K562 (cell line): Measurements from ENCODE around the gene ILK. TPM values are rescaled to one million over a fixed set of nuclear protein-coding genes. Genes with fewer than 3 reads are reported as not detected.

Experiments used
- BCL6 ChIP-seq: fragments of 250-450 bp; sonication (Bioruptor Pico); IDR thresholded peaks from 2 replicates; pipeline ENCODE4 v1.4.0; 2020
- BRD4 ChIP-seq: fragments of 200-600 bp; sonication (generic); IDR thresholded peaks from 2 replicates; pipeline ENCODE4 v1.6.1; 2017; ENCODE audit warnings: inconsistent platforms
- C11orf30 ChIP-seq: fragments of 450-650 bp; IDR thresholded peaks from 2 replicates; pipeline ENCODE4 v1.6.1; 2016; ENCODE audit warnings: low read depth, mild to moderate bottlenecking
- FOXP1 ChIP-seq: sonication (generic); formaldehyde crosslinking; IDR thresholded peaks from 2 replicates; pipeline ENCODE4 v1.8.0; 2022; ENCODE audit warnings: mild to moderate bottlenecking, missing genetic modification reagents
- HMBOX1 ChIP-seq: sonication (generic); IDR thresholded peaks from 2 replicates; pipeline ENCODE4 v1.6.1; 2016
- KLF10 ChIP-seq: fragments of 250-450 bp; sonication (Bioruptor Pico); IDR thresholded peaks from 2 replicates; pipeline ENCODE4 v1.6.1; 2021; ENCODE audit warnings: matching md5 sums
- MLLT1 ChIP-seq, 2 experiments: fragments of 450-650 bp; IDR thresholded peaks; 2 replicates each; pipeline ENCODE4 v1.6.1; 2016
- NCOR1 ChIP-seq: fragments of 450-650 bp; IDR thresholded peaks from 2 replicates; pipeline ENCODE4 v1.6.1; 2016; ENCODE audit warnings: mild to moderate bottlenecking, moderate library complexity
- PHF20 ChIP-seq: fragments of 450-650 bp; IDR thresholded peaks from 2 replicates; pipeline ENCODE4 v1.6.1; 2018; ENCODE audit not compliant: partially characterized antibody
- POLR3G ChIP-seq: IDR thresholded peaks from 2 replicates; pipeline ENCODE4 v1.6.1; 2011; ENCODE audit not compliant: insufficient read length, insufficient replicate concordance; ENCODE audit errors: extremely low read depth
- RB1 ChIP-seq: fragments of 450-650 bp; IDR thresholded peaks from 2 replicates; pipeline ENCODE4 v1.6.1; 2017; ENCODE audit warnings: low read depth, mild to moderate bottlenecking
- RFX7 ChIP-seq: fragments of 250-450 bp; sonication (Bioruptor Pico); IDR thresholded peaks from 2 replicates; pipeline ENCODE4 v1.5.1; 2021; ENCODE audit warnings: mild to moderate bottlenecking
- TGIF2 ChIP-seq: sonication (generic); formaldehyde crosslinking; IDR thresholded peaks from 2 replicates; pipeline ENCODE4 v1.8.1; 2022; ENCODE audit warnings: mild to moderate bottlenecking, missing genetic modification reagents, moderate library complexity
- U2AF2 ChIP-seq: fragments of 200-400 bp; formaldehyde crosslinking; optimal IDR thresholded peaks from 2 replicates; pipeline ENCODE3; 2017; ENCODE audit warnings: low read depth, mild to moderate bottlenecking, low read length
- ZFPM2 ChIP-seq: fragments of 250-450 bp; sonication (Bioruptor Pico); IDR thresholded peaks from 2 replicates; pipeline ENCODE4 v1.5.1; 2022; ENCODE audit warnings: mild to moderate bottlenecking
- ZNF217 ChIP-seq: sonication (generic); formaldehyde crosslinking; IDR thresholded peaks from 2 replicates; pipeline ENCODE4 v1.8.0; 2022; ENCODE audit warnings: mild to moderate bottlenecking, missing genetic modification reagents
- ZNF311 ChIP-seq: fragments of 250-450 bp; sonication (Bioruptor Pico); IDR thresholded peaks from 2 replicates; pipeline ENCODE4 v1.4.0; 2020; ENCODE audit warnings: mild to moderate bottlenecking, moderate library complexity
- ZNF551 ChIP-seq: fragments of 250-450 bp; sonication (Bioruptor Pico); IDR thresholded peaks from 2 replicates; pipeline ENCODE4 v1.5.0; 2021; ENCODE audit warnings: mild to moderate bottlenecking, moderate library complexity
- polyA plus RNA-seq, 8 experiments: library from polyadenylated mRNA; depleted of rRNA in 4 of 8; stranded (reverse) in 5 of 8; unstranded in 3 of 8; fragments of >200 nt; fragmentation: Nextera tagmentation in 2 of 8; fragmentation: Illumina TruSeq in 1 of 8; extraction: Ambion mirVana in 2 of 8; extraction: Trizol in 1 of 8; gene quantifications; 2 replicates each; pipeline versions ENCODE4 v1.2.1 to v1.2.3, GENCODE V29; 2011 to 2014; ENCODE audit warnings: inconsistent platforms in 1 of 8, missing spikeins in 1 of 8
- total RNA-seq, 7 experiments: library from RNA; depleted of rRNA in 6 of 7; stranded (reverse); fragments of >200 nt in 6 of 7; fragmentation: Illumina TruSeq in 2 of 7; extraction: Trizol in 2 of 7; gene quantifications; 2 replicates each; pipeline versions ENCODE4 v1.2.1 to v1.2.3, GENCODE V29; 2011 to 2021; ENCODE audit warnings: low replicate concordance in 1 of 7
- TF ChIP-seq, protein P1 (sequence below): fragments of 450-650 bp; IDR thresholded peaks from 2 replicates; pipeline ENCODE4 v1.6.1; 2017; ENCODE audit warnings: antibody characterized with exemption
- TF ChIP-seq, protein P2 (sequence below): fragments of 250-450 bp; sonication (Bioruptor Pico); IDR thresholded peaks from 2 replicates; pipeline ENCODE4 v1.4.0; 2020

ILK gene
- total and polyA plus RNA-seq, 9 of the 15 experiments (the other 6 are each of a cell fraction or from before 2014, with no cell fraction given) = 43.3 to 95.9 (median 58.9) TPM

- 0 out of 4 replicates have a peak, but pooled peaks of 1 of the 2 experiments have one; percentile 33 for TF ChIP-seq MLLT1 (IDR thresholded peaks at IDR 0.05)
- no peak for TF ChIP-seq HMBOX1
- peak; percentile 98 for TF ChIP-seq PHF20
- no peak for TF ChIP-seq ZNF551 (CRISPR knock-in tag)
- TF ChIP-seq ZNF311 (CRISPR knock-in tag) = no peak
- TF ChIP-seq NCOR1 = no peak
- TF ChIP-seq U2AF2 = no peak
- TF ChIP-seq, protein P1, sequence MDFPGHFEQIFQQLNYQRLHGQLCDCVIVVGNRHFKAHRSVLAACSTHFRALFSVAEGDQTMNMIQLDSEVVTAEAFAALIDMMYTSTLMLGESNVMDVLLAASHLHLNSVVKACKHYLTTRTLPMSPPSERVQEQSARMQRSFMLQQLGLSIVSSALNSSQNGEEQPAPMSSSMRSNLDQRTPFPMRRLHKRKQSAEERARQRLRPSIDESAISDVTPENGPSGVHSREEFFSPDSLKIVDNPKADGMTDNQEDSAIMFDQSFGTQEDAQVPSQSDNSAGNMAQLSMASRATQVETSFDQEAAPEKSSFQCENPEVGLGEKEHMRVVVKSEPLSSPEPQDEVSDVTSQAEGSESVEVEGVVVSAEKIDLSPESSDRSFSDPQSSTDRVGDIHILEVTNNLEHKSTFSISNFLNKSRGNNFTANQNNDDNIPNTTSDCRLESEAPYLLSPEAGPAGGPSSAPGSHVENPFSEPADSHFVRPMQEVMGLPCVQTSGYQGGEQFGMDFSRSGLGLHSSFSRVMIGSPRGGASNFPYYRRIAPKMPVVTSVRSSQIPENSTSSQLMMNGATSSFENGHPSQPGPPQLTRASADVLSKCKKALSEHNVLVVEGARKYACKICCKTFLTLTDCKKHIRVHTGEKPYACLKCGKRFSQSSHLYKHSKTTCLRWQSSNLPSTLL = no peak
- no peak for TF ChIP-seq TGIF2 (CRISPR knock-in tag)
- no peak for TF ChIP-seq BCL6
- TF ChIP-seq RB1 = 0 out of 2 replicates have a peak, but pooled peaks have one; percentile 32
- peak; percentile 97 for TF ChIP-seq C11orf30
- no peak for TF ChIP-seq ZNF217 (CRISPR knock-in tag)
- no peak for TF ChIP-seq FOXP1 (CRISPR knock-in tag)
- TF ChIP-seq BRD4 = no peak
- TF ChIP-seq RFX7 (CRISPR knock-in tag) = no peak
- TF ChIP-seq, protein P2, sequence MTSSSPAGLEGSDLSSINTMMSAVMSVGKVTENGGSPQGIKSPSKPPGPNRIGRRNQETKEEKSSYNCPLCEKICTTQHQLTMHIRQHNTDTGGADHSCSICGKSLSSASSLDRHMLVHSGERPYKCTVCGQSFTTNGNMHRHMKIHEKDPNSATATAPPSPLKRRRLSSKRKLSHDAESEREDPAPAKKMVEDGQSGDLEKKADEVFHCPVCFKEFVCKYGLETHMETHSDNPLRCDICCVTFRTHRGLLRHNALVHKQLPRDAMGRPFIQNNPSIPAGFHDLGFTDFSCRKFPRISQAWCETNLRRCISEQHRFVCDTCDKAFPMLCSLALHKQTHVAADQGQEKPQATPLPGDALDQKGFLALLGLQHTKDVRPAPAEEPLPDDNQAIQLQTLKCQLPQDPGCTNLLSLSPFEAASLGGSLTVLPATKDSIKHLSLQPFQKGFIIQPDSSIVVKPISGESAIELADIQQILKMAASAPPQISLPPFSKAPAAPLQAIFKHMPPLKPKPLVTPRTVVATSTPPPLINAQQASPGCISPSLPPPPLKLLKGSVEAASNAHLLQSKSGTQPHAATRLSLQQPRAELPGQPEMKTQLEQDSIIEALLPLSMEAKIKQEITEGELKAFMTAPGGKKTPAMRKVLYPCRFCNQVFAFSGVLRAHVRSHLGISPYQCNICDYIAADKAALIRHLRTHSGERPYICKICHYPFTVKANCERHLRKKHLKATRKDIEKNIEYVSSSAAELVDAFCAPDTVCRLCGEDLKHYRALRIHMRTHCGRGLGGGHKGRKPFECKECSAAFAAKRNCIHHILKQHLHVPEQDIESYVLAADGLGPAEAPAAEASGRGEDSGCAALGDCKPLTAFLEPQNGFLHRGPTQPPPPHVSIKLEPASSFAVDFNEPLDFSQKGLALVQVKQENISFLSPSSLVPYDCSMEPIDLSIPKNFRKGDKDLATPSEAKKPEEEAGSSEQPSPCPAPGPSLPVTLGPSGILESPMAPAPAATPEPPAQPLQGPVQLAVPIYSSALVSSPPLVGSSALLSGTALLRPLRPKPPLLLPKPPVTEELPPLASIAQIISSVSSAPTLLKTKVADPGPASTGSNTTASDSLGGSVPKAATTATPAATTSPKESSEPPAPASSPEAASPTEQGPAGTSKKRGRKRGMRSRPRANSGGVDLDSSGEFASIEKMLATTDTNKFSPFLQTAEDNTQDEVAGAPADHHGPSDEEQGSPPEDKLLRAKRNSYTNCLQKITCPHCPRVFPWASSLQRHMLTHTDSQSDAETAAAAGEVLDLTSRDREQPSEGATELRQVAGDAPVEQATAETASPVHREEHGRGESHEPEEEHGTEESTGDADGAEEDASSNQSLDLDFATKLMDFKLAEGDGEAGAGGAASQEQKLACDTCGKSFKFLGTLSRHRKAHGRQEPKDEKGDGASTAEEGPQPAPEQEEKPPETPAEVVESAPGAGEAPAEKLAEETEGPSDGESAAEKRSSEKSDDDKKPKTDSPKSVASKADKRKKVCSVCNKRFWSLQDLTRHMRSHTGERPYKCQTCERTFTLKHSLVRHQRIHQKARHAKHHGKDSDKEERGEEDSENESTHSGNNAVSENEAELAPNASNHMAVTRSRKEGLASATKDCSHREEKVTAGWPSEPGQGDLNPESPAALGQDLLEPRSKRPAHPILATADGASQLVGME = no peak
- TF ChIP-seq POLR3G = no peak
- TF ChIP-seq ZFPM2 (CRISPR knock-in tag) = no peak
- TF ChIP-seq KLF10 (CRISPR knock-in tag) = no peak
Observed at GRCh38 chr11:6619004-6619745, 15.6 kb downstream of the ILK start, which contains the start of gene TPP1 (continued).
